HepG2 (cell line): ENCODE results near the gene TAS2R30. TPM values are rescaled to one million over a fixed set of nuclear protein-coding genes. Genes with fewer than 3 reads are reported as not detected.
A peak's percentile ranks its signal among the peaks of the same experiment; 100 is the strongest.

Experiments
- ATAC-seq: fragments of 200-7000 bp; cut with Tn5 transposase; 3 replicates; pipeline ENCODE4 v1.9.1; 2020; ENCODE audit warnings: mild to moderate bottlenecking, moderate library complexity
- BruUV-seq: library from RNA; stranded (reverse); fragments of 400-500 nt; replicated peaks from 2 replicates; lab custom pipeline; 2021; lab: Mats Ljungman, UMichigan
- CTCF ChIA-PET: fragments of 300-600 bp; formaldehyde crosslinking; extraction: SDS; loops from one replicate; lab custom pipeline; 2021; ENCODE audit warnings: low total read pairs, inconsistent platforms, low intra/inter-chr PET ratio; lab: Yijun Ruan, JAX
- POLR2A ChIA-PET: fragments of 350-600 bp; sonication (Branson Sonifier 250); formaldehyde crosslinking; loops from one replicate; lab custom pipeline; 2020; ENCODE audit warnings: antibody characterized with exemption, inconsistent platforms; lab: Yijun Ruan, JAX
- DNase-seq: peaks from one replicate; pipeline ENCODE4 v3.0.0-alpha.2; 2015; ENCODE audit warnings: low spot score
- FAIRE-seq: peaks from 3 replicates; lab custom pipeline; 2011; peaks lifted over from hg19 to GRCh38; lab: Jason Lieb, UNC
- H2AFZ ChIP-seq: one replicate; pipeline ENCODE4 v1.6.1; 2011; ENCODE audit warnings: low read length, inconsistent platforms
- H3K27ac ChIP-seq: fragments of 300-600 bp; 3 replicates; pipeline ENCODE4 v1.8.0; 2011; ENCODE audit warnings: mixed run types, mild to moderate bottlenecking, mixed read lengths, low read length, inconsistent platforms; ENCODE audit not compliant: insufficient read depth; ENCODE audit errors: extremely low read length
- H3K27me3 ChIP-seq, 2 experiments: fragments of 200-600 bp in 1 of 2; 2 replicates in 1 of 2; 3 replicates in 1 of 2; pipeline versions ENCODE4 v1.6.0 to v1.8.0; 2011; ENCODE audit warnings: low read length in 2 of 2, mild to moderate bottlenecking in 2 of 2, moderate library complexity in 2 of 2, inconsistent platforms in 1 of 2; ENCODE audit not compliant: insufficient read depth in 2 of 2, control insufficient read depth in 1 of 2
- H3K36me3 ChIP-seq, 2 experiments: fragments of 200-600 bp in 1 of 2; replicated peaks in 1 of 2; 2 replicates in 1 of 2; 3 replicates in 1 of 2; pipeline versions ENCODE4 v1.5.1 to v1.8.0; 2011; ENCODE audit warnings: low read length in 2 of 2, inconsistent platforms in 1 of 2; ENCODE audit not compliant: insufficient read depth in 2 of 2, control insufficient read depth in 1 of 2
- H3K4me1 ChIP-seq: 2 replicates; pipeline ENCODE4 v1.5.1; 2012; ENCODE audit warnings: low read length, inconsistent platforms; ENCODE audit not compliant: insufficient read depth
- H3K4me2 ChIP-seq: 2 replicates; pipeline ENCODE4 v1.6.0; 2011; ENCODE audit warnings: low read depth, low read length, inconsistent platforms
- H3K4me3 ChIP-seq, 3 experiments: fragments of 200-600 bp in 1 of 3; sonication (generic), shearing (Covaris generic) in 1 of 3; replicated peaks in 1 of 3; 2 replicates each; pipeline ENCODE4 v1.5.1; 2011 to 2016; ENCODE audit warnings: low read length in 3 of 3, inconsistent platforms in 2 of 3, low read depth in 2 of 3, mild to moderate bottlenecking in 2 of 3, control low read depth in 1 of 3, mixed read lengths in 1 of 3; ENCODE audit not compliant: insufficient read depth in 1 of 3
- H3K79me2 ChIP-seq: one replicate; pipeline ENCODE4 v1.6.1; 2011; ENCODE audit warnings: low read length, inconsistent platforms; ENCODE audit not compliant: insufficient read depth
- H3K9ac ChIP-seq: 2 replicates; pipeline ENCODE4 v1.6.0; 2011; ENCODE audit warnings: mild to moderate bottlenecking, low read depth, low read length, inconsistent platforms; ENCODE audit not compliant: insufficient read depth
- H3K9me3 ChIP-seq: 2 replicates; pipeline ENCODE4 v1.5.1; 2012; ENCODE audit warnings: mild to moderate bottlenecking, low read length
- H4K20me1 ChIP-seq: 2 replicates; pipeline ENCODE4 v1.6.0; 2011; ENCODE audit warnings: inconsistent platforms, mild to moderate bottlenecking, low read length, moderate library complexity; ENCODE audit not compliant: insufficient read depth
- AHDC1 ChIP-seq: sonication (generic); formaldehyde crosslinking; IDR thresholded peaks from 2 replicates; pipeline ENCODE4 v1.5.1; 2020; ENCODE audit warnings: mild to moderate bottlenecking, missing genetic modification reagents, borderline replicate concordance
- ATF3 ChIP-seq: sonication (generic); formaldehyde crosslinking; IDR thresholded peaks from 2 replicates; pipeline ENCODE4 v1.4.0; 2020; ENCODE audit warnings: missing genetic modification reagents
- CEBPB ChIP-seq: IDR thresholded peaks from 2 replicates; pipeline ENCODE4 v1.6.1; 2011; ENCODE audit warnings: low read depth, low read length, improper control_type of control experiment, borderline replicate concordance
- ZNF431 ChIP-seq: sonication (generic); formaldehyde crosslinking; IDR thresholded peaks from 2 replicates; pipeline ENCODE4 v1.9.0; 2022; ENCODE audit warnings: missing genetic modification reagents, low read depth, mild to moderate bottlenecking, borderline replicate concordance
- in situ Hi-C: cut with HindIII; loops from 2 replicates; pipeline ENCODE4 v1.10.0; 2017; ENCODE audit warnings: low pct_unique_long_range_greater_than_20kb; ENCODE audit not compliant: extremely low pct_ligation_motif_present
- intact Hi-C: fragments of 100-400 bp; cut with micrococcal nuclease; formaldehyde crosslinking; loops from one replicate; pipeline ENCODE4 v1.10.0; 2022; ENCODE audit not compliant: unreplicated experiment
- polyA plus RNA-seq, 8 experiments: library from polyadenylated mRNA; depleted of rRNA in 3 of 8; stranded (reverse) in 7 of 8; unstranded in 1 of 8; fragments of >200 nt; fragmentation: Illumina TruSeq in 4 of 8; extraction: Trizol in 4 of 8; gene quantifications; 2 replicates each; pipeline versions ENCODE4 v1.2.1 to v1.2.3, GENCODE V29; 2011 to 2016; ENCODE audit warnings: low read depth in 4 of 8, missing spikeins in 1 of 8, mixed read lengths in 1 of 8; ENCODE audit not compliant: insufficient read depth in 1 of 8
- total RNA-seq, 5 experiments: library from RNA; depleted of rRNA; stranded (reverse); fragments of >200 nt; fragmentation: Illumina TruSeq; extraction: Trizol; gene quantifications; 2 replicates each; pipeline ENCODE4 v1.2.3, GENCODE V29; 2016; ENCODE audit warnings: low read depth in 1 of 5

Gene TAS2R30
- total and polyA plus RNA-seq, 2 of the 13 experiments (the other 11 are each of a cell fraction or from before 2014, with no cell fraction given) = 0.42 to 5.2 TPM

- 0 out of 2 replicates have a peak, but pooled peaks have one; percentile 3 for TF ChIP-seq AHDC1
- 0 out of 2 replicates have a peak, but pooled peaks have one; percentile 16 for TF ChIP-seq ZNF431
Observed at GRCh38 chr12:11170810-11171144, 36.3 kb upstream of the TAS2R30 start (continued).

GRCh38 chr12:11166300-11166699, 31.9 kb upstream of the TAS2R30 start:
- Histone ChIP-seq H3K9me3 (no peaks in the 10 kb centered on the region), H3K36me3 (peaks cover 12 to 31% of the 10 kb centered on the region in 2 experiments), H3K4me2 (no peak overlapping the region), H3K27me3 (no peaks in the 10 kb centered on the region)
- FAIRE-seq = no peak
- DNase-seq = no peak
- no TSS peak for BruUV-seq
- no peak for TF ChIP-seq ATF3 (CRISPR knock-in tag)
- TF ChIP-seq CEBPB = peak; percentile 51; the same call in 1 of the 2 replicates
- TF ChIP-seq, all 625 proteins: peak for 1
- no peak overlapping the region for H3K9ac ChIP-seq
- H3K4me3 ChIP-seq = no peak overlapping the region
- ChIA-PET CTCF (no interaction called here), POLR2A (no interaction called here)
- H4K20me1 ChIP-seq = peaks cover 28% of the 10 kb centered on the region
- intact Hi-C loops = no loop called here
- H3K79me2 ChIP-seq = peaks cover 92% of the 10 kb centered on the region
- in situ Hi-C loops = no loop called here
- peaks cover 41% of the 10 kb centered on the region for H3K4me1 ChIP-seq
- no peak for ATAC-seq
- no peak overlapping the region for H3K27ac ChIP-seq
- H2AFZ ChIP-seq = no peak overlapping the region
